Thymus (tissue), 11 donors: ENCODE measurements around the gene PEAK1. TPM values are rescaled to one million over a fixed set of nuclear protein-coding genes. Genes with fewer than 3 reads are reported as not detected.

Source experiments
- DNase-seq, 9 donors: peaks; one replicate each; pipeline ENCODE4 v3.0.0-alpha.2; 2013; ENCODE audit warnings: low spot score in 9 of 9, low read depth in 6 of 9, missing footprints in 1 of 9
- H3K27ac ChIP-seq, 2 donors: one replicate each; pipeline ENCODE4 v1.5.1; 2013; ENCODE audit warnings: control low read depth in 1 of 2, low read depth in 1 of 2, low read length in 1 of 2, mild to moderate bottlenecking in 1 of 2, moderate library complexity in 1 of 2
- H3K27me3 ChIP-seq, 2 donors: one replicate each; pipeline ENCODE4 v1.5.1; 2013; ENCODE audit warnings: low read length in 1 of 2; ENCODE audit not compliant: control insufficient read depth in 2 of 2, insufficient read depth in 1 of 2
- H3K36me3 ChIP-seq, 2 donors: one replicate each; pipeline ENCODE4 v1.5.1; 2013; ENCODE audit warnings: low read length in 1 of 2, mild to moderate bottlenecking in 1 of 2, moderate library complexity in 1 of 2; ENCODE audit not compliant: control insufficient read depth in 2 of 2, insufficient read depth in 2 of 2
- H3K4me1 ChIP-seq, 2 donors: one replicate each; pipeline ENCODE4 v1.5.1; 2013; ENCODE audit warnings: low read length in 2 of 2; ENCODE audit not compliant: control insufficient read depth in 2 of 2, insufficient read depth in 2 of 2
- H3K4me3 ChIP-seq, 2 donors: one replicate each; pipeline ENCODE4 v1.5.1; 2013; ENCODE audit warnings: low read length in 2 of 2, control low read depth in 1 of 2, mild to moderate bottlenecking in 1 of 2
- H3K9me3 ChIP-seq, 2 donors: one replicate each; pipeline ENCODE4 v1.5.1; 2013; ENCODE audit warnings: low read length in 1 of 2, mild to moderate bottlenecking in 1 of 2; ENCODE audit not compliant: control insufficient read depth in 2 of 2, insufficient read depth in 1 of 2
- WGBS: extraction: QIAGEN DNeasy Blood & Tissue Kit; methylation state at CpG from one replicate; pipeline ENCODE4 v1.1.7; 2013; 5-methylcytosine and 5-hydroxymethylcytosine counted together
- polyA plus RNA-seq: library from polyadenylated mRNA; stranded (reverse); fragments of 200-250 nt; gene quantifications from one replicate; pipeline ENCODE4 v1.2.3, GENCODE V29; 2013
- total RNA-seq: library from RNA; stranded (reverse); fragments of 120-200 nt; gene quantifications from one replicate; pipeline ENCODE4 v1.2.4, GENCODE V29; 2013
- donor health status: healthy.

The PEAK1 gene
- total and polyA plus RNA-seq, 2 donors: 4.7 to 7.8 TPM

- Histone ChIP-seq H3K36me3 (no peaks in the 10 kb centered on the region), H3K27ac (no peak overlapping the region), H3K4me3 (no peak overlapping the region), H3K9me3 (peaks cover 0 to 3% of the 10 kb centered on the region in 2 donors), H3K27me3 (no peaks in the 10 kb centered on the region), H3K4me1 (peaks cover 5 to 11% of the 10 kb centered on the region in 2 donors)
- WGBS: 93% methylated on average over 5 of the region's 5 CpGs
- DNase-seq: no peak
Measured at GRCh38 chr15:77081971-77082370, 337.9 kb downstream of the PEAK1 start.

- H3K27ac ChIP-seq: no peak overlapping the region
- no peak overlapping the region for H3K4me3 ChIP-seq
- peaks cover under 1% of the 10 kb centered on the region in 2 donors for H3K4me1 ChIP-seq
- 94% methylated on average over 4 of the region's 4 CpGs for WGBS
- no peaks in the 10 kb centered on the region for H3K36me3 ChIP-seq
- DNase-seq: no peak
- peaks cover 0 to 2% of the 10 kb centered on the region in 2 donors for H3K9me3 ChIP-seq
- H3K27me3 ChIP-seq: no peaks in the 10 kb centered on the region
Measured at GRCh38 chr15:77076323-77076915, 343.5 kb downstream of the PEAK1 start.

GRCh38 chr15:77075528-77075927, 344.4 kb downstream of the PEAK1 start:
- Histone ChIP-seq H3K27ac (no peak overlapping the region), H3K36me3 (no peaks in the 10 kb centered on the region), H3K9me3 (peaks cover 0 to 2% of the 10 kb centered on the region in 2 donors), H3K4me1 (peaks cover 4 to 5% of the 10 kb centered on the region in 2 donors), H3K27me3 (no peaks in the 10 kb centered on the region), H3K4me3 (no peak overlapping the region)
- WGBS: 87% methylated on average over 9 of the region's 9 CpGs
- DNase-seq: no peak

GRCh38 chr15:77074350-77074749, 345.6 kb downstream of the PEAK1 start:
- H3K27ac ChIP-seq: no peak overlapping the region
- no peak for DNase-seq
- WGBS: 89% methylated on average over 2 of the region's 2 CpGs

GRCh38 chr15:77071305-77072223, 348.3 kb downstream of the PEAK1 start:
- Histone ChIP-seq H3K27ac (peak overlapping the region in 1 of 2 donors; percentile 38), H3K9me3 (peaks cover 0 to 2% of the 10 kb centered on the region in 2 donors), H3K27me3 (no peaks in the 10 kb centered on the region), H3K4me3 (peak overlapping the region in 1 of 2 donors; percentile 87), H3K36me3 (peaks cover 0 to 3% of the 10 kb centered on the region in 2 donors), H3K4me1 (peaks cover 11 to 14% of the 10 kb centered on the region in 2 donors)
- no peak for DNase-seq
- 95% methylated on average over 15 of the region's 15 CpGs for whole genome bisulfite sequencing

More at GRCh38 chr15:77074350-77074749, 345.6 kb downstream of the PEAK1 start:
- no peaks in the 10 kb centered on the region for H3K36me3 ChIP-seq
- H3K9me3 ChIP-seq: peaks cover 0 to 2% of the 10 kb centered on the region in 2 donors
- H3K4me1 ChIP-seq: peaks cover 10% of the 10 kb centered on the region in 2 donors
- H3K4me3 ChIP-seq: no peak overlapping the region
- no peaks in the 10 kb centered on the region for H3K27me3 ChIP-seq

- peak; percentile 71 to 96 (median 90) for DNase-seq
- H3K4me1 ChIP-seq: peaks cover 11 to 14% of the 10 kb centered on the region in 2 donors
Measured at GRCh38 chr15:77070495-77071304, 349.2 kb downstream of the PEAK1 start, which contains the start of gene TSPAN3. Gene TSPAN3, minus strand, starts transcription at chr15:77071109. Its CDS starts 155 bp downstream, at chr15:77070954.

GRCh38 chr15:77070180-77070494, 349.8 kb downstream of the PEAK1 start:
- DNase-seq: no peak
- peaks cover 0 to 3% of the 10 kb centered on the region in 2 donors for H3K36me3 ChIP-seq
- H3K27me3 ChIP-seq: no peaks in the 10 kb centered on the region
- H3K27ac ChIP-seq: peak overlapping the region in 1 of 2 donors; percentile 56
- peaks cover 11 to 14% of the 10 kb centered on the region in 2 donors for H3K4me1 ChIP-seq
- H3K9me3 ChIP-seq: peaks cover 0 to 2% of the 10 kb centered on the region in 2 donors
- WGBS: 1% methylated on average over 18 of the region's 18 CpGs
- H3K4me3 ChIP-seq: peak overlapping the region; percentile 71 to 87

More at GRCh38 chr15:77070495-77071304, 349.2 kb downstream of the PEAK1 start, which contains the start of gene TSPAN3:
- peak within 1 kb of the TSS; percentile 72 to 94 for H3K27ac ChIP-seq
- H3K27me3 ChIP-seq: no peaks in the 10 kb centered on the region
- WGBS: under 1% methylated on average over 97 of the region's 97 CpGs
- H3K36me3 ChIP-seq: peaks cover 0 to 3% of the 10 kb centered on the region in 2 donors
- peaks cover 0 to 2% of the 10 kb centered on the region in 2 donors for H3K9me3 ChIP-seq
- peak within 1 kb of the TSS; percentile 71 to 87 for H3K4me3 ChIP-seq

GRCh38 chr15:77069521-77070121, 350.3 kb downstream of the PEAK1 start:
- Histone ChIP-seq H3K4me3 (peak overlapping the region; percentile 71 to 87), H3K27me3 (no peaks in the 10 kb centered on the region), H3K9me3 (peaks cover 0 to 2% of the 10 kb centered on the region in 2 donors), H3K4me1 (peaks cover 11 to 14% of the 10 kb centered on the region in 2 donors), H3K27ac (no peak overlapping the region), H3K36me3 (peaks cover 0 to 3% of the 10 kb centered on the region in 2 donors)
- peak in 1 of 9 donors; percentile 17 for DNase-seq
- WGBS: 51% methylated on average over 13 of the region's 13 CpGs
